ENCODE data around the gene MED10. TPM values are rescaled to one million over a fixed set of nuclear protein-coding genes. Genes with fewer than 3 reads are reported as not detected.

The MED10 gene
- polyA plus RNA-seq, 1 donor from 2014 or later: 37.9 TPM

- Histone ChIP-seq H3K9ac (ENCODE audit: low read length) (no peak overlapping the region), H3K36me3 (ENCODE audit: insufficient read depth, low read length) (no peaks in the 10 kb centered on the region)
These were observed 20.4 kb upstream of the MED10 start for GRCh38 chr5:6398570-6399230.

GRCh38 chr5:6397536-6398269 is 19.4 kb upstream of the MED10 start:
- Histone ChIP-seq H3K4me3 (ENCODE audit: low read length) (no peak overlapping the region), H3K9me3 (ENCODE audit: low read length) (peaks cover 3% of the 10 kb centered on the region), H3K4me2 (ENCODE audit: low read length) (no peak overlapping the region), H3K79me2 (replicated peaks; ENCODE audit: insufficient read depth, low read length) (no peaks in the 10 kb centered on the region), H3K9ac (ENCODE audit: low read length) (no peak overlapping the region), H3K9me2 (ENCODE audit: insufficient read depth, low read length) (no peaks in the 10 kb centered on the region), H3F3A (ENCODE audit: insufficient read depth, low read length, poor library complexity, severe bottlenecking) (no peaks in the 10 kb centered on the region), H3K27me3 (ENCODE audit: insufficient read depth, low read depth, low read length) (no peaks in the 10 kb centered on the region), H4K20me1 (ENCODE audit: insufficient read depth) (no peaks in the 10 kb centered on the region), H2AFZ (ENCODE audit: low read depth, low read length) (no peak overlapping the region), H3K36me3 (ENCODE audit: insufficient read depth, low read length) (no peaks in the 10 kb centered on the region), H3K27ac (ENCODE audit: low read length) (no peak overlapping the region)
- no peak for TF ChIP-seq EP300 (conservative IDR thresholded peaks at IDR 0.05; ENCODE audit: poor library complexity, severe bottlenecking)
- TF ChIP-seq MXI1 (conservative IDR thresholded peaks at IDR 0.05; ENCODE audit: poor library complexity, severe bottlenecking): no peak
- no peak for TF ChIP-seq RAD21 (conservative IDR thresholded peaks at IDR 0.05)
- no peak for TF ChIP-seq EZH2 (IDR thresholded peaks at IDR 0.05; ENCODE audit: borderline replicate concordance, insufficient read depth, low read length, poor library complexity, severe bottlenecking)
- no peak for TF ChIP-seq SMC3 (conservative IDR thresholded peaks at IDR 0.05; ENCODE audit: poor library complexity)
- TF ChIP-seq, protein P1, sequence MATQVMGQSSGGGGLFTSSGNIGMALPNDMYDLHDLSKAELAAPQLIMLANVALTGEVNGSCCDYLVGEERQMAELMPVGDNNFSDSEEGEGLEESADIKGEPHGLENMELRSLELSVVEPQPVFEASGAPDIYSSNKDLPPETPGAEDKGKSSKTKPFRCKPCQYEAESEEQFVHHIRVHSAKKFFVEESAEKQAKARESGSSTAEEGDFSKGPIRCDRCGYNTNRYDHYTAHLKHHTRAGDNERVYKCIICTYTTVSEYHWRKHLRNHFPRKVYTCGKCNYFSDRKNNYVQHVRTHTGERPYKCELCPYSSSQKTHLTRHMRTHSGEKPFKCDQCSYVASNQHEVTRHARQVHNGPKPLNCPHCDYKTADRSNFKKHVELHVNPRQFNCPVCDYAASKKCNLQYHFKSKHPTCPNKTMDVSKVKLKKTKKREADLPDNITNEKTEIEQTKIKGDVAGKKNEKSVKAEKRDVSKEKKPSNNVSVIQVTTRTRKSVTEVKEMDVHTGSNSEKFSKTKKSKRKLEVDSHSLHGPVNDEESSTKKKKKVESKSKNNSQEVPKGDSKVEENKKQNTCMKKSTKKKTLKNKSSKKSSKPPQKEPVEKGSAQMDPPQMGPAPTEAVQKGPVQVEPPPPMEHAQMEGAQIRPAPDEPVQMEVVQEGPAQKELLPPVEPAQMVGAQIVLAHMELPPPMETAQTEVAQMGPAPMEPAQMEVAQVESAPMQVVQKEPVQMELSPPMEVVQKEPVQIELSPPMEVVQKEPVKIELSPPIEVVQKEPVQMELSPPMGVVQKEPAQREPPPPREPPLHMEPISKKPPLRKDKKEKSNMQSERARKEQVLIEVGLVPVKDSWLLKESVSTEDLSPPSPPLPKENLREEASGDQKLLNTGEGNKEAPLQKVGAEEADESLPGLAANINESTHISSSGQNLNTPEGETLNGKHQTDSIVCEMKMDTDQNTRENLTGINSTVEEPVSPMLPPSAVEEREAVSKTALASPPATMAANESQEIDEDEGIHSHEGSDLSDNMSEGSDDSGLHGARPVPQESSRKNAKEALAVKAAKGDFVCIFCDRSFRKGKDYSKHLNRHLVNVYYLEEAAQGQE (IDR thresholded peaks at IDR 0.05; ENCODE audit: borderline replicate concordance): no peak
- no peak for TF ChIP-seq TAF1 (IDR thresholded peaks at IDR 0.05; ENCODE audit: low read depth)
- no peak for TF ChIP-seq CTCF (IDR thresholded peaks at IDR 0.05; ENCODE audit: poor library complexity, severe bottlenecking)
- no peak for TF ChIP-seq POLR2AphosphoS5 (IDR thresholded peaks at IDR 0.05)

More at GRCh38 chr5:6398570-6399230, 20.4 kb upstream of the MED10 start:
- H3F3A ChIP-seq (ENCODE audit: insufficient read depth, low read length, poor library complexity, severe bottlenecking): no peaks in the 10 kb centered on the region
- no peak overlapping the region for H3K4me2 ChIP-seq (ENCODE audit: low read length)
- H3K4me3 ChIP-seq (ENCODE audit: low read length): no peak overlapping the region
- no peak for TF ChIP-seq EZH2 (IDR thresholded peaks at IDR 0.05; ENCODE audit: borderline replicate concordance, insufficient read depth, low read length, poor library complexity, severe bottlenecking)
- TF ChIP-seq RAD21 (conservative IDR thresholded peaks at IDR 0.05): no peak
- no peak for TF ChIP-seq TAF1 (IDR thresholded peaks at IDR 0.05; ENCODE audit: low read depth)
- TF ChIP-seq MXI1 (conservative IDR thresholded peaks at IDR 0.05; ENCODE audit: poor library complexity, severe bottlenecking): no peak
- H3K9me3 ChIP-seq (ENCODE audit: low read length): peaks cover 3% of the 10 kb centered on the region
- H3K27me3 ChIP-seq (ENCODE audit: insufficient read depth, low read depth, low read length): no peaks in the 10 kb centered on the region
- no peaks in the 10 kb centered on the region for H3K79me2 ChIP-seq (replicated peaks; ENCODE audit: insufficient read depth, low read length)
- no peaks in the 10 kb centered on the region for H3K9me2 ChIP-seq (ENCODE audit: insufficient read depth, low read length)
- H2AFZ ChIP-seq (ENCODE audit: low read depth, low read length): no peak overlapping the region
- no peak overlapping the region for H3K27ac ChIP-seq (ENCODE audit: low read length)
- H4K20me1 ChIP-seq (ENCODE audit: insufficient read depth): no peaks in the 10 kb centered on the region
